Activated CD4-positive, alpha-beta T cell treated with anti-CD3 and anti-CD28 coated beads for 36 hours (primary cell): ENCODE results near the gene ATP6V1E1. TPM values are rescaled to one million over a fixed set of nuclear protein-coding genes. Genes with fewer than 3 reads are reported as not detected.
A peak's percentile ranks its signal among the peaks of the same experiment; 100 is the strongest.

Experiments used
- ATAC-seq: fragments of 200-7000 bp; cut with Tn5 transposase; one replicate; pipeline ENCODE4 v1.10.0; 2021; ENCODE audit warnings: mild to moderate bottlenecking, moderate library complexity
- CTCF ChIA-PET: fragments of 350-600 bp; sonication (Branson Sonifier 250); formaldehyde crosslinking; loops from one replicate; lab custom pipeline; 2021; ENCODE audit warnings: antibody characterized with exemption; lab: Charles Lee
- POLR2A ChIA-PET: fragments of 350-600 bp; sonication (Branson Sonifier 250); formaldehyde crosslinking; loops from one replicate; lab custom pipeline; 2021; ENCODE audit warnings: antibody characterized with exemption, inconsistent platforms; lab: Charles Lee
- DNase-seq: peaks from one replicate; pipeline ENCODE4 v3.0.0-alpha.2; 2020
- H3K27ac Mint-ChIP-seq: one replicate; pipeline ENCODE4 v1.8.0; 2021; ENCODE audit warnings: mixed read lengths
- H3K27me3 Mint-ChIP-seq: one replicate; pipeline ENCODE4 v1.8.0; 2021; ENCODE audit warnings: mixed read lengths
- H3K36me3 Mint-ChIP-seq: one replicate; pipeline ENCODE4 v1.8.0; 2021; ENCODE audit warnings: low read depth, mixed read lengths
- H3K4me1 Mint-ChIP-seq: one replicate; pipeline ENCODE4 v1.8.0; 2021; ENCODE audit warnings: mixed read lengths
- H3K4me3 Mint-ChIP-seq: one replicate; pipeline ENCODE4 v1.8.0; 2021; ENCODE audit warnings: mild to moderate bottlenecking, moderate library complexity, mixed read lengths
- H3K9me3 Mint-ChIP-seq: one replicate; pipeline ENCODE4 v1.8.0; 2021; ENCODE audit warnings: low read depth, mixed read lengths
- intact Hi-C, 2 experiments: fragments of 100-400 bp; cut with DNase I in 1 of 2; cut with micrococcal nuclease in 1 of 2; formaldehyde crosslinking; loops; one replicate each; pipeline versions ENCODE4 v1.14.2 to v1.15.1; 2022 to 2024; cut with DNase I, micrococcal nuclease
- total RNA-seq, 2 experiments: library from RNA; stranded (reverse); gene quantifications; one replicate each; pipeline ENCODE4 v1.2.3, GENCODE V29; 2021

The ATP6V1E1 gene
- total RNA-seq, 2 experiments from 2014 or later = 83.5 to 95.6 TPM

GRCh38 chr22:17633998-17634323 lies 5.4 kb upstream of the ATP6V1E1 start:
- H3K4me3 Mint-ChIP-seq = no peak overlapping the region
- POLR2A ChIA-PET = interaction anchor here (0.6 kb wide), 1 partner anchor 142 kb away, joined by 3 read pairs; no protein-coding TSS in a partner anchor
- peaks cover 2% of the 10 kb centered on the region for H3K36me3 Mint-ChIP-seq
- DNase-seq (no peak), ATAC-seq (no peak)
- intact Hi-C loops = no loop called here
- CTCF ChIA-PET = interaction anchor here (1.1 to 1.2 kb wide), 2 partner anchors 27 to 108 kb away, joined by 3 to 6 read pairs; no protein-coding TSS in a partner anchor
- no peaks in the 10 kb centered on the region for H3K9me3 Mint-ChIP-seq
- H3K27ac Mint-ChIP-seq = no peak overlapping the region
- H3K4me1 Mint-ChIP-seq = peaks cover 10% of the 10 kb centered on the region
- no peaks in the 10 kb centered on the region for H3K27me3 Mint-ChIP-seq

DNA sequence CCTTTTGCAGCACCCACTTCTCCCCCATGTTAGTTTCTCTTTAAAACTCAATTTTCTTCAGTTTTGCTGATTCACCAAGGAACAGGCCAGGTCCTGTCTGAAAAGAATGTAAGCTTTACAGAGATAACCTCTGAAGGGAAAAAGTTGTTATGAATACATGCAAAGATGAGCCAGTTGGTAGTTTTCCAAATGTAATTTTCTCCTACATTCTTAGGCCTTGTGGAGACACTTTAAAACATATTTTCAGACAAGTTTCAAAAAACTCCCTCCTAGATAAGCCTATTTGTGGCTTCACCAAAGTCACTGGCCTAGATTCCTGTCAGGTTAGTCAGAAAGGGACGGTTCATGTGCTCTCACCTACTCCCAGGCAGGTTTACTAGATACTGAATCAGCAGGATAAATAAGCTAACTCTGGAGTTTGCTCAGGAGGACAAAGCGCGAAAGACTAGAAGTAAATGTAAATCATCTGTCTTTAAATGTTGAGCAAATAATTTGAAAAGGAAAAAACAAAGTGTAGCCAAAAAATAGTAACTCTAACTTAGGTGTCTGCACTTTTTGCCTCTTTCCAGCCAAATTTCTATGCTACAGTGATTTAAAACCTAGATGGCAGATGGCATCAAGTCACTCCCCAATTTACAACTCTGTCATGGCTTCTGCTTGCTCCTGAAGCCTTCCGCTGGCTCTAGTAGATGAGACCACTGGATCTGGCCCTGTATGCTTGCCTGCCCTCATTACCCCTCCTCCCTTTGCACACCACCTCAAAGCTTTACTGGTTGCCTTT lies 4.9 kb upstream of the ATP6V1E1 start:
- DNase-seq (no peak), ATAC-seq (no peak)
- Mint-ChIP-seq H3K36me3 (peaks cover 2% of the 10 kb centered on the region), H3K27me3 (no peaks in the 10 kb centered on the region), H3K4me3 (no peak overlapping the region), H3K27ac (no peak overlapping the region), H3K9me3 (no peaks in the 10 kb centered on the region), H3K4me1 (peaks cover 12% of the 10 kb centered on the region)
- POLR2A ChIA-PET = interaction anchor here (0.6 kb wide), 1 partner anchor 142 kb away, joined by 3 read pairs; no protein-coding TSS in a partner anchor
- CTCF ChIA-PET = interaction anchor here (1.1 to 1.2 kb wide), 2 partner anchors 27 to 108 kb away, joined by 3 to 6 read pairs; no protein-coding TSS in a partner anchor
- intact Hi-C loops = no loop called here

DNA sequence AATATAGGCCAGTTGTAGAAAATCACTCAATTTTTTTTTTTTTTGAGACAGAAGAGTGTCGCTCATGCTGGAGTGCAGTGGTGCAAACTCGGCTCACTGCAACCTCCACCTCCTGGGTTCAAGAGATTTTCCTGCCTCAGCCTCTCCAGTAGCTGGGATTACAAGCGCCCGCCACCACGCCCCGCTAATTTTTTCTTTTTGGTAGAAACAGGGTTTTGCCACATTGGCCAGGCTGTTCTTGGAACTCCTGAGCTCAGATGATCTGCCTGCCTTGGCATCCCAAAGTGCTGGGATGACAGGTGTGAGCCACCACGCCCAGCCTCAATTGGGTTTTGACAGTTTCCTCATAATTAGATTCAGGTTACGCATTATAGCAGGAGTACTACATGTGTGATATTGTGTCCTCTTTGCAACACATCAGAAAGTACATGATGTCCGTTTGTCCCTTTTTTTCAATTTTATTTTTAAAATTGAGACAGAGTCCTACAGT lies 2.6 kb upstream of the ATP6V1E1 start:
- Mint-ChIP-seq H3K4me1 (peaks cover 7% of the 10 kb centered on the region), H3K4me3 (no peak overlapping the region), H3K36me3 (peaks cover 2% of the 10 kb centered on the region), H3K27ac (no peak overlapping the region), H3K27me3 (no peaks in the 10 kb centered on the region), H3K9me3 (no peaks in the 10 kb centered on the region)
- CTCF ChIA-PET = no interaction called here
- ATAC-seq = no peak
- POLR2A ChIA-PET = interaction anchor here (1.2 kb wide), 1 partner anchor 8 kb away, joined by 3 read pairs; the partner anchor contains the start of gene BCL2L13
- no peak for DNase-seq
- intact Hi-C loops = no loop called here

DNA sequence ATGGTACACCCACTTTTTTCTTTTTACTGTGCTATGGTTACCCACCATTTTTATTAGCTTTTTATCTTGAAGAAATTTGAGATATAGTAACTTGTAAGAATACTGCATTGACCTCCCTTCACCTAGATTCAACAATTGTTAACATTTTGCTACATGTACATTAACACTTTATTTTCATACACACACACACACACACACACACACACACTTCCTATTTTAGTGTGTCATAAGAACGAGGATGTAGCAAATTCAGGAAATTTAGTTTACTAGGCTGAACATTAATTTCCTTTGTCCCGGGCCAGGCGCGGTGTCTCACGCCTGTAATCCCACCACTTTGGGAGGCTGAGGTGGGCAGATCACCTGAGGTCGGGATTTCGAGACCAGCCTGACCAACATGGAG lies 1.1 kb upstream of the ATP6V1E1 start:
- peaks cover 14% of the 10 kb centered on the region for H3K4me1 Mint-ChIP-seq
- intact Hi-C loops = loop anchor here in 1 of 2 experiments (10.0 kb wide), 1 partner anchor 545 kb away; the partner anchor contains the start of gene IL17RA
- H3K27me3 Mint-ChIP-seq = no peaks in the 10 kb centered on the region
- H3K27ac Mint-ChIP-seq = no peak overlapping the region
- no peak for ATAC-seq
- peaks cover 2% of the 10 kb centered on the region for H3K36me3 Mint-ChIP-seq
- no peaks in the 10 kb centered on the region for H3K9me3 Mint-ChIP-seq
- ChIA-PET POLR2A (no interaction called here), CTCF (no interaction called here)
- peak overlapping the region; percentile 95 for H3K4me3 Mint-ChIP-seq
- DNase-seq = no peak

GRCh38 chr22:17629173-17629489 lies 582 bp upstream of the ATP6V1E1 start:
- Mint-ChIP-seq H3K4me3 (peak overlapping the region; percentile 95), H3K9me3 (no peaks in the 10 kb centered on the region), H3K27ac (peak overlapping the region; percentile 93), H3K27me3 (no peaks in the 10 kb centered on the region), H3K36me3 (peaks cover 2% of the 10 kb centered on the region), H3K4me1 (peaks cover 14% of the 10 kb centered on the region)
- POLR2A ChIA-PET = no interaction called here
- intact Hi-C loops = loop anchor here in 1 of 2 experiments (10.0 kb wide), 1 partner anchor 544 kb away; the partner anchor contains the start of gene IL17RA
- ATAC-seq (peak; percentile 4), DNase-seq (no peak)
- CTCF ChIA-PET = no interaction called here

GRCh38 chr22:17627961-17628405 lies 566 bp downstream of the ATP6V1E1 start:
- DNase-seq (peak; percentile 11), ATAC-seq (no peak)
- intact Hi-C loops = loop anchor here (1.0 to 10.0 kb wide), 6 partner anchors 10 to 544 kb away; partner anchors contain the start of genes BCL2L13 (in 2 of the 2), IL17RA (in 2 of the 2) and HDHD5 (in 1 of the 2)
- ChIA-PET POLR2A (no interaction called here), CTCF (no interaction called here)
- Mint-ChIP-seq H3K9me3 (no peaks in the 10 kb centered on the region), H3K27ac (peak overlapping the region; percentile 93), H3K27me3 (no peaks in the 10 kb centered on the region), H3K4me1 (peaks cover 19% of the 10 kb centered on the region), H3K36me3 (peaks cover 4% of the 10 kb centered on the region), H3K4me3 (peak overlapping the region; percentile 95)

- POLR2A ChIA-PET = no interaction called here
- CTCF ChIA-PET = no interaction called here
- H3K27ac Mint-ChIP-seq = no peak overlapping the region
- intact Hi-C loops = no loop called here
- H3K4me1 Mint-ChIP-seq = peaks cover 1% of the 10 kb centered on the region
- peaks cover 16% of the 10 kb centered on the region for H3K36me3 Mint-ChIP-seq
- H3K4me3 Mint-ChIP-seq = no peak overlapping the region
- H3K9me3 Mint-ChIP-seq = no peaks in the 10 kb centered on the region
- no peaks in the 10 kb centered on the region for H3K27me3 Mint-ChIP-seq
- ATAC-seq (no peak), DNase-seq (no peak)
Observed at GRCh38 chr22:17613280-17613679, 15.3 kb downstream of the ATP6V1E1 start.

DNA sequence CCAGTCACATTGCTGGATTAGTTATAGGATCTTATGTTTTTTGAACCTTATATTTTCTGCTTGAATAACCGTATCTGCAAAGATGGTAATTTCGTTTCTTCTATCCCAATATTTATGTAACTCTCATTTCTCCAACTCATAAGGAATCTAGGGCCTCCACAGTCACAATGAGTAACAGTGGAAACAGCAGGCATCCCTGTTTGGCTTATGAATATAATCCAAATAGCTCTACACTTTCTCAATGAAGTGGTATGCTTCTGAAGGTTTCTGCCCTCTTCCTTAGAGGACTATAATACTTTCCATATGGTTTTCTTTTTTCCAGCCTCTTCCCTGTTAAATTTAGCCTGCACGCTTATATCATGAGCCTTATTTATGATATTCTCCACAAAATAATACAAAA lies 16.5 kb downstream of the ATP6V1E1 start:
- ChIA-PET POLR2A (no interaction called here), CTCF (no interaction called here)
- peaks cover 13% of the 10 kb centered on the region for H3K36me3 Mint-ChIP-seq
- no peaks in the 10 kb centered on the region for H3K27me3 Mint-ChIP-seq
- no peak overlapping the region for H3K4me3 Mint-ChIP-seq
- ATAC-seq = no peak
- no peak for DNase-seq
- peaks cover 1% of the 10 kb centered on the region for H3K4me1 Mint-ChIP-seq
- no peak overlapping the region for H3K27ac Mint-ChIP-seq
- no peaks in the 10 kb centered on the region for H3K9me3 Mint-ChIP-seq
- intact Hi-C loops = no loop called here

GRCh38 chr22:17607891-17608521 lies 20.5 kb downstream of the ATP6V1E1 start:
- Mint-ChIP-seq H3K27ac (no peak overlapping the region), H3K27me3 (no peaks in the 10 kb centered on the region), H3K4me1 (peaks cover 1% of the 10 kb centered on the region), H3K9me3 (no peaks in the 10 kb centered on the region), H3K36me3 (peaks cover 15% of the 10 kb centered on the region), H3K4me3 (no peak overlapping the region)
- ATAC-seq (no peak), DNase-seq (no peak)
- ChIA-PET POLR2A (interaction anchor here (0.6 kb wide), 1 partner anchor 19 kb away, joined by 4 read pairs; no protein-coding TSS in a partner anchor), CTCF (no interaction called here)
- intact Hi-C loops = no loop called here

GRCh38 chr22:17606496-17606895 lies 22.1 kb downstream of the ATP6V1E1 start:
- Mint-ChIP-seq H3K9me3 (no peaks in the 10 kb centered on the region), H3K4me3 (no peak overlapping the region), H3K36me3 (peaks cover 8% of the 10 kb centered on the region), H3K27me3 (no peaks in the 10 kb centered on the region), H3K27ac (no peak overlapping the region), H3K4me1 (peaks cover 1% of the 10 kb centered on the region)
- ATAC-seq = no peak
- CTCF ChIA-PET = interaction anchor here (1.0 kb wide), 1 partner anchor 27 kb away, joined by 3 read pairs; no protein-coding TSS in a partner anchor
- intact Hi-C loops = no loop called here
- no peak for DNase-seq
- POLR2A ChIA-PET = no interaction called here

DNA sequence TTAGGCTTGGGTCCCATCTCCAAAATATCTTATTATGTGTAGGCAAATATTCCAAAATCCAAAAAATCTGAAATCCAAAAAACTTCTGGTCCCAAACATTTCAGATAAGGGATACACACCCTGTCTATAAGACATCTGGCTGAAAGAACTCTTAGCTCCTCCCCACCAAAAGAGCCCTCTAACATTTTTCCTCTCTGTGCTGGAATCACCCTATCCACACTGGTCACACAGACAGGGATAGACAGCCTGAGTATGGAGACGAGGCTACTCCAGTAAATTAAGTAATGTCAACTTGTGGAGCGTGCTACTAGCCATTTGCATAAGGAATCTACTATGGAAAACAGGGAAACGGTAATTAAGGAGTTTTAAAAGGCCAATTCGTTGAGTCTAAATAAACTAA lies 24.9 kb downstream of the ATP6V1E1 start:
- ATAC-seq = no peak
- Mint-ChIP-seq H3K4me3 (no peak overlapping the region), H3K36me3 (peaks cover 10% of the 10 kb centered on the region), H3K4me1 (no peaks in the 10 kb centered on the region), H3K9me3 (no peaks in the 10 kb centered on the region), H3K27ac (no peak overlapping the region), H3K27me3 (no peaks in the 10 kb centered on the region)
- ChIA-PET POLR2A (no interaction called here), CTCF (no interaction called here)
- intact Hi-C loops = no loop called here
- DNase-seq = no peak
